ENCODE data around the gene FOXG1.

DNA sequence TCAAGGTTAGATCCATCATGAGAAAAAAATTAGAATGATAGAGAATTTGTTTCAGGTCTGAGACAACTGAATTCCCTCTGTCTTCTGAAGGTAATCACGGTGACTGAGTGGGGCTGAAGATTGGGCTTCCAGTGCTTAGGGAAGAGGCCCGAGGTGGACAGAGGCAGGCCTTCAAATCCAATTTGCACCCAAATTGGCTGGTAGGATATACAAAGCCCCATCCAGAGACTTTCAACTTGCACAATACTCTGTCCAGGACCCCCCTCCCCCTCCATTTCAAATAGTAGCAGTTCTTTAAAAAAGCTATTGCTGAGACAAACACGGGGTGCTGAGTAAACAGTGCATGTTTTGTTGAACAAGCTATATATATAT, 3.6 kb upstream of the FOXG1 start:
- TF ChIP-seq, protein P1, sequence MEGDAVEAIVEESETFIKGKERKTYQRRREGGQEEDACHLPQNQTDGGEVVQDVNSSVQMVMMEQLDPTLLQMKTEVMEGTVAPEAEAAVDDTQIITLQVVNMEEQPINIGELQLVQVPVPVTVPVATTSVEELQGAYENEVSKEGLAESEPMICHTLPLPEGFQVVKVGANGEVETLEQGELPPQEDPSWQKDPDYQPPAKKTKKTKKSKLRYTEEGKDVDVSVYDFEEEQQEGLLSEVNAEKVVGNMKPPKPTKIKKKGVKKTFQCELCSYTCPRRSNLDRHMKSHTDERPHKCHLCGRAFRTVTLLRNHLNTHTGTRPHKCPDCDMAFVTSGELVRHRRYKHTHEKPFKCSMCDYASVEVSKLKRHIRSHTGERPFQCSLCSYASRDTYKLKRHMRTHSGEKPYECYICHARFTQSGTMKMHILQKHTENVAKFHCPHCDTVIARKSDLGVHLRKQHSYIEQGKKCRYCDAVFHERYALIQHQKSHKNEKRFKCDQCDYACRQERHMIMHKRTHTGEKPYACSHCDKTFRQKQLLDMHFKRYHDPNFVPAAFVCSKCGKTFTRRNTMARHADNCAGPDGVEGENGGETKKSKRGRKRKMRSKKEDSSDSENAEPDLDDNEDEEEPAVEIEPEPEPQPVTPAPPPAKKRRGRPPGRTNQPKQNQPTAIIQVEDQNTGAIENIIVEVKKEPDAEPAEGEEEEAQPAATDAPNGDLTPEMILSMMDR (IDR thresholded peaks at IDR 0.05): no peak
- no peak for TF ChIP-seq POLR2A (IDR thresholded peaks at IDR 0.05)

Data from esophagus squamous epithelium (tissue), 4 donors.